GM20000 (cell line): Measurements from ENCODE around the gene IMMP2L.

Source experiments
- DNase-seq: peaks from one replicate; pipeline ENCODE4 v3.0.0; 2012; ENCODE audit warnings: low spot score
- TF ChIP-seq, protein P1 (sequence below): IDR thresholded peaks from 2 replicates; pipeline ENCODE4 v1.5.1; 2012; ENCODE audit warnings: mild to moderate bottlenecking, control low read depth; ENCODE audit errors: extremely low read depth, missing control alignments

The IMMP2L gene

DNA sequence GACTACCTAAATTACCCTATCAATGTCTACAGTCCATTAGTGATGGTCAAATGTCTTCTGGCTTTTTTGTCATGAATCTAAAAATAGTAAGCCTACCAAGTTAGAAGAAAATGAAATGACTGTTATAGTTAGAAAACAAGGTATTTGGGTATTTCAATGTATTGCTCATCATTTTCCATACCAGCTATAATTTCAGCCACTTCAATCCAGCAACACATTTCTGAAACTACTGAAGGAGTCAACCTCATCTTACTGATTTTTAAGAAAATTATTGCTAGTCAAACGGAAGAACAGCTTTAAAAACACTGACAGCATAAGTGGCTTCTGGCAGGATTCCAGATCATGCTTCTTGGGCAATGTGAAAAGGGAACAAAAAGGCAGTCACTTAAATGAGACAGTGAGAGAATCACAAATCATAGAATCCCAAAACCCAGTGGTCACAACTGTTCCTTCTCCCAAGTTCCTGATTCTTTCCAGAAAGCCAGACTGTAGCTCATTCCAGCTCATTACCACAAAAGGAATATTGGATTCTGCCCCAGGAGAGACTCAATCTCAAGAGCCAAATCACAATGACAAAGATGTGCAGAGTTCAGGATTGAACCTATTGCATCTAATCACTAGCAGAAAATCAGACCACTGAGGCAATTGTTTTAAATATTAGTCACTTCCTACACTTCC, 532.6 kb downstream of the IMMP2L start:
- TF ChIP-seq, protein P1, sequence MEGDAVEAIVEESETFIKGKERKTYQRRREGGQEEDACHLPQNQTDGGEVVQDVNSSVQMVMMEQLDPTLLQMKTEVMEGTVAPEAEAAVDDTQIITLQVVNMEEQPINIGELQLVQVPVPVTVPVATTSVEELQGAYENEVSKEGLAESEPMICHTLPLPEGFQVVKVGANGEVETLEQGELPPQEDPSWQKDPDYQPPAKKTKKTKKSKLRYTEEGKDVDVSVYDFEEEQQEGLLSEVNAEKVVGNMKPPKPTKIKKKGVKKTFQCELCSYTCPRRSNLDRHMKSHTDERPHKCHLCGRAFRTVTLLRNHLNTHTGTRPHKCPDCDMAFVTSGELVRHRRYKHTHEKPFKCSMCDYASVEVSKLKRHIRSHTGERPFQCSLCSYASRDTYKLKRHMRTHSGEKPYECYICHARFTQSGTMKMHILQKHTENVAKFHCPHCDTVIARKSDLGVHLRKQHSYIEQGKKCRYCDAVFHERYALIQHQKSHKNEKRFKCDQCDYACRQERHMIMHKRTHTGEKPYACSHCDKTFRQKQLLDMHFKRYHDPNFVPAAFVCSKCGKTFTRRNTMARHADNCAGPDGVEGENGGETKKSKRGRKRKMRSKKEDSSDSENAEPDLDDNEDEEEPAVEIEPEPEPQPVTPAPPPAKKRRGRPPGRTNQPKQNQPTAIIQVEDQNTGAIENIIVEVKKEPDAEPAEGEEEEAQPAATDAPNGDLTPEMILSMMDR, result no peak
- peak; percentile 3 for DNase-seq

DNA sequence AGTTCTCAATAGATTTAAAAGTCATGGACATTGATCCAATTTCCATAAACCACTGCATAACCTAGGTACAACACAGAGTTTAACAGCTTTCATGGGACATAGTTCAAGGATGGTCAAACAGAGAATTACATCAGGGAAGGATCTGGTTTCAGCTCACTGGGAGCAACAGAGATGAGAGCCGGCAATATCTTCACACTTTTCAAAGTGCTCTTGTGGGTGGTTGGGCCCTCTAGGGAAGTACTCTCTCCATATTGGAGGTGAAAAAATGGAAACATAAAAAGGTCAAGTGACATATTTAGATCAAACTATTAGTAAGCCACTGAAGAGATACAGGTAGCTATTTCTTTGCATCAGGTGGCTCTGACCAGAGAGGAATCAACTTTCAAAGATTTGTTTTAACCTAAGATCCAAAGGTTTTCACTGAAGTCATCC, 533.1 kb downstream of the IMMP2L start:
- DNase-seq, result no peak
- TF ChIP-seq, protein P1, result no peak

DNA sequence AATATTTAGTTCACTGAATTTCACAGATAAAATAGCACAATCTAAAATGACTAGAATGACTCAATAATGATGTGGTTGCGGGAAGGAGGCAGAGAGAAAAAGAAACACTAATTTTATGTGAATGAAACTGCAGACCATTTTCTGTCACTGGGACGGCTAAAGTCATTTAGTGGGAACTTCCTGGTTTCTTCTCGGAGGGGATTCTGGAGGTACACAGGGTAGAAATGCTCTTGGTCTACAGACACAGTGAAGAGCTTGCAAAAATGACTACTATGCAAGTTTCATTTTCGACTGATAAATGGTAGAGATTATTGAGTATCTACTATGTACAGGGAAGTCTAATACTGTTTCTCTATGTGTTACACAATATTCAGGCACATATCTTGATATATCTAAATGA, 534.9 kb downstream of the IMMP2L start:
- TF ChIP-seq, protein P1, result no peak
- DNase-seq, result no peak

DNA sequence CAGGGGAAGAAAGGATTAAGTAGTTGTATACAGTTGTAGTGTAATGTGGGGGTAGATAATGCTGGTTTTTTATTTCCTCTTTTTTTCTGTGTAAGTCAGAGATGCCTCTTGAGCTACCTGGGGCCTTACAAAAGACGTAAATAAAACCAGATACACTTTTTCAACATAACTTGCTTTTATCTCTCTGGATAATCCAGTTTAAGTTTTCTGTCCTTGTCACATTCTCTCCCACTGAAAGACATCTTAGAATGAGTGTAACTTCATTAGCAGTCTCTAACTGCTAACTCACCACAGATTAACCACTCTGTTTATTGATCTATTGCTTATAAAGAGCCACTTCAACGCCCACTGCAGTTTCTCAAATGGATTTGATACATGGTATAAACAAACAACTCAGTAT, 535.5 kb downstream of the IMMP2L start:
- DNase-seq, result no peak
- TF ChIP-seq, protein P1, result no peak

DNA sequence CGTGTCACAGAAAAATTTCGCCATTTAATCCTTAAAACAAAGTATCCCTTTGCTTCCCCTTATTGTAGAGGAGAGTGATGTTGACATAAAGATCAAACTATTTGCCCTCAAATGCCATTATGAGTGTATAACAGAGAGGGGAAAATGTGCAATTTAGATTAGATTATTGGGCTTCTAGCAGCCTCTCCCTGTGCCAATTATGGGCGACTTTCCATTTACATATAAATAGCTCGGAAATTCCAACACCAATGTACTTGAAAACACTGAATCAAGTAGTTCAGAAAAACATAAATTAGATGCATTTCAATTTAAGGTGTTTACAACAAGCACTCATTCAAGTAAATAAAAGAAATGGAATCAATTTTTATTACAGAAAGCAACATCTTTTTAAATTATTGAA, 535.9 kb downstream of the IMMP2L start:
- no peak for DNase-seq
- TF ChIP-seq, protein P1, result no peak

DNA sequence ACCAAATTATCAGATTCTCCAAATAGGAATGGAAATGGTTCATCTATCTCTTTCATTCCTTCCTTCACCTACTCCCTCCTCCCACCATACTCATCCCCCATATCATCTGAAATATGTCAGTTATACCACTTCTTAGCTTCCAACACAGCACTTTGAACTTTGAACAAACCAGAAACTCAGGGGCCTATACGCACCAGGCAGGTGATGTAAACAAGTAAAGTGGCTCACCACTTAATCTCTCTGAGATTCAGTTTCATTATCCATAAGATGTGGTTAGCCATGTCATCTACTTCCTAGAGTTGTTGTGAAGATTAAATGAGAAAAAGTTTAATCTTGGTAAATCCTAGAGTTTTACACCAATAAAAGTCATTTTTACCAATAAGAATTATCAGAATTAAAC, 537.3 kb downstream of the IMMP2L start:
- no peak for DNase-seq
- TF ChIP-seq, protein P1, result no peak

DNA sequence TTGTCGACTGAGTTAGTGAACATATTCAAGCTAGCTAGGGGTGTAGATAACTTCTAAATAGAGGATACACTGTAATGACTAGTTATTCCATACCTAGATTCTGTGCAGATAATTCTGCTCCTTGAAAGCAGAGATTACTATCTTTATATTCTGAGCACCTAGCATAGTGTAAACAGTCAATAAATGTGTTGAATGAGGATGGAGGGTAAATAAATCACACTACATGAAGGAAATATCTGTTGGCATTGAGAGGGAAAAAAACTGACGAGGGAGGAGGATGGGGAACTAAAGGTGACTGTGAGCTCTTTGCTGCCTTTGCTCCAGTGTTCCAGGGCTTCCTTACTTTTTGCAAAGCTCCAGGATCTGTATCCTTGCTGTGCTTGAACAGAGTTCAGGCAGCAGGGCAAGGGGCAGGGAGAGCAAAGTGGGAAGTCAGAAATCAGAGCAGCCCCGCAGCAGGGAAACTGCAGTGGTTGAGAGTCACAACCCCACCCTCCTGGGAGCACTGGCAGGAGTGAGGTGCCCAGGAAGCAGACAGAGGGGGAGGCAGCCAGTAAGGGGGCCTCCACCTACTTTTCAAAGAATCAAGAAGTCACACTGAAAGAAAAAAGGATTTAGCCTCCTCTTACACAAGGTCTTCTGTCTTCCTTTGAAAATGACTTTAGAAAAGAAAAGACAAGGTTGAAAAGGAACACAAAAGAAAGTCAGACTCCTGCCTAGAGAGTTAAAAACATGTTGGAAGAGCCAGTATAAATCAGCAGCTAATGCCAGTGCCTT, 543.1 kb downstream of the IMMP2L start:
- DNase-seq, result no peak
- TF ChIP-seq, protein P1, result no peak
